ENCODE measurements around the gene PABPN1.

DNA sequence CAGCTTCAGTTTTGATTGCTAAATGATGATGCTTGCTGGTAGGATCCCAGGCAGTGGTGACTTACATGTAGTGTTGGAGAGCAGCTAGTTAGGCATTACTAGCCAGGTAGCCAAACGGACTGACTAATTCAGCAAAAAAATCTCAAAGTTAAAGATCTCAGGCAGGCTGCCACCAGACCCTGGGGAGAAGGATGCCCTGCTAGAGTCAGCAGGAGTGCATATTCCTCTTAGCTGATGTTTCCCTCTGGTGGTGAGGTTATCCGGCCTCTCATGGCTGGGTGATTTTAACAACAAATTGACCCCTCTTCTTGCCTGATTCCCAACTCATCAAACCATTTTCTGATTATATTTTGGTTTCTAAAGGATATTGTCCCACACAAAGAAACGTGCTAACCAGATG is 40.9 kb downstream of the PABPN1 start:
- no peak for TF ChIP-seq POLR2A (IDR thresholded peaks at IDR 0.05; ENCODE audit: low read length)
- no peak for TF ChIP-seq GATA1 (IDR thresholded peaks at IDR 0.05; ENCODE audit: low read depth, low read length)
